Endothelial cell (in vitro differentiated cells): ENCODE measurements around the gene POLR3C. TPM values are rescaled to one million over a fixed set of nuclear protein-coding genes. Genes with fewer than 3 reads are reported as not detected.
A peak's percentile ranks its signal among the peaks of the same experiment; 100 is the strongest.
"Not testable (repeated sequence)": the region's sequence is repeated elsewhere in the genome, so short reads cannot be mapped to it uniquely, and the experiment has no call there.

Experiments
- DNase-seq: peaks from one replicate; pipeline ENCODE4 v3.0.0; 2021; ENCODE audit warnings: low spot score
- H3K27ac Mint-ChIP-seq: one replicate; pipeline ENCODE4 v1.8.0; 2021; ENCODE audit warnings: mixed read lengths, inconsistent platforms; ENCODE audit not compliant: unreplicated experiment
- H3K27me3 Mint-ChIP-seq: one replicate; pipeline ENCODE4 v1.8.0; 2021; ENCODE audit warnings: mild to moderate bottlenecking, moderate library complexity, mixed read lengths, inconsistent platforms; ENCODE audit not compliant: unreplicated experiment
- H3K36me3 Mint-ChIP-seq: one replicate; pipeline ENCODE4 v1.8.0; 2021; ENCODE audit warnings: mild to moderate bottlenecking, low read depth, mixed read lengths, inconsistent platforms; ENCODE audit not compliant: unreplicated experiment
- H3K4me1 Mint-ChIP-seq: one replicate; pipeline ENCODE4 v1.8.0; 2021; ENCODE audit warnings: mild to moderate bottlenecking, mixed read lengths, inconsistent platforms; ENCODE audit not compliant: unreplicated experiment
- H3K4me3 Mint-ChIP-seq: one replicate; pipeline ENCODE4 v1.8.0; 2021; ENCODE audit warnings: mild to moderate bottlenecking, mixed read lengths, inconsistent platforms; ENCODE audit not compliant: unreplicated experiment
- H3K9me3 Mint-ChIP-seq: one replicate; pipeline ENCODE4 v1.8.0; 2021; ENCODE audit warnings: mixed read lengths, inconsistent platforms; ENCODE audit not compliant: unreplicated experiment
- total RNA-seq: library from RNA; stranded (reverse); fragmentation: NEBNext Ultra II Directional; extraction: Animal tissue kit (Norgen Biotek cat#: 25700); gene quantifications from one replicate; pipeline ENCODE4 v1.2.1, GENCODE V29; 2021; ENCODE audit not compliant: unreplicated experiment
- TF ChIP-seq, protein P1 (sequence below): fragments of 200-600 bp; sonication (generic); IDR thresholded peaks from one replicate; pipeline ENCODE4 v1.5.0; 2021; ENCODE audit warnings: antibody characterized with exemption; ENCODE audit not compliant: unreplicated experiment

Gene POLR3C
- total RNA-seq, 1 donor from 2014 or later: 28.4 TPM

DNA sequence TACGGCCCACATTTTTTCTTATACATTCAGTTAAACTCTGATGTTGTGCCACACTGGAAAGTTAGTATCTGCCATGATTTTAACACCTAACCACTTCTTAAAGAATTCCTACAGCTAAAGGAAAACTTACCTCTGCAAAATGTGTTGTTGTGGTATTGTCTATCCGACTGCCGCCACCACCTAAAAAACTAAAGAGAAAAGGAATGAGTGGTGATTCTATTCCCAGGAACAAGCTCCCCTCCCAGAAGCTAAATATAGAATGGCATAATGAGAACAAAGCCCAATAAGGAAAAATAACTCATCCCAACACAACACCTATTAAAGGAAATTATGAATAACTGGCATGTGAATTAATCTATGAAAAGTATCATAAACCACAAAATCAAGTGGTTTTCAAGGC is 39.6 kb upstream of the POLR3C start:
- no peak for DNase-seq
- H3K9me3 Mint-ChIP-seq: no peaks in the 10 kb centered on the region
- H3K36me3 Mint-ChIP-seq: peaks cover 5% of the 10 kb centered on the region
- peaks cover 40% of the 10 kb centered on the region for H3K4me1 Mint-ChIP-seq
- TF ChIP-seq, protein P1, sequence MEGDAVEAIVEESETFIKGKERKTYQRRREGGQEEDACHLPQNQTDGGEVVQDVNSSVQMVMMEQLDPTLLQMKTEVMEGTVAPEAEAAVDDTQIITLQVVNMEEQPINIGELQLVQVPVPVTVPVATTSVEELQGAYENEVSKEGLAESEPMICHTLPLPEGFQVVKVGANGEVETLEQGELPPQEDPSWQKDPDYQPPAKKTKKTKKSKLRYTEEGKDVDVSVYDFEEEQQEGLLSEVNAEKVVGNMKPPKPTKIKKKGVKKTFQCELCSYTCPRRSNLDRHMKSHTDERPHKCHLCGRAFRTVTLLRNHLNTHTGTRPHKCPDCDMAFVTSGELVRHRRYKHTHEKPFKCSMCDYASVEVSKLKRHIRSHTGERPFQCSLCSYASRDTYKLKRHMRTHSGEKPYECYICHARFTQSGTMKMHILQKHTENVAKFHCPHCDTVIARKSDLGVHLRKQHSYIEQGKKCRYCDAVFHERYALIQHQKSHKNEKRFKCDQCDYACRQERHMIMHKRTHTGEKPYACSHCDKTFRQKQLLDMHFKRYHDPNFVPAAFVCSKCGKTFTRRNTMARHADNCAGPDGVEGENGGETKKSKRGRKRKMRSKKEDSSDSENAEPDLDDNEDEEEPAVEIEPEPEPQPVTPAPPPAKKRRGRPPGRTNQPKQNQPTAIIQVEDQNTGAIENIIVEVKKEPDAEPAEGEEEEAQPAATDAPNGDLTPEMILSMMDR: no peak
- H3K4me3 Mint-ChIP-seq: no peak overlapping the region
- no peak overlapping the region for H3K27ac Mint-ChIP-seq
- no peaks in the 10 kb centered on the region for H3K27me3 Mint-ChIP-seq

DNA sequence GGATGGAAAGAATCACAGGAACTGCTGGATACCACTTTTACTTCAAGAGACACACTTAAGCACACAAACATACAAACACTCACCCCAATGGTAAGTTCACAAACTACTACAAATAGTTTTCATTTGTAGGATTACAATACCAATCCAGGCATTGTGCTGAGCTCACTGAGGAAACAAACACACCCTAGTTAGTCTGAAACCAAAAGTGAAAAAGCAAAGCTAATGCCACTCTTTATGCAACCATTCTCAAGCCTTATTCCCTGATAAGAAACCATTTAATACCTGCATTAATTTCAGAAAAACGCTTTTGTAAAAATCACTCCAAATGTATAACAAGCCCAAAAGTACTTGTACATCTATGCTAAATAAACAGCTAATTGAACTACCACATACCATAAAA is 38.5 kb upstream of the POLR3C start:
- TF ChIP-seq, protein P1: no peak
- peaks cover 40% of the 10 kb centered on the region for H3K4me1 Mint-ChIP-seq
- DNase-seq: no peak
- no peak overlapping the region for H3K4me3 Mint-ChIP-seq
- no peaks in the 10 kb centered on the region for H3K27me3 Mint-ChIP-seq
- peak overlapping the region; percentile 88 for H3K27ac Mint-ChIP-seq
- no peaks in the 10 kb centered on the region for H3K9me3 Mint-ChIP-seq
- H3K36me3 Mint-ChIP-seq: peaks cover 5% of the 10 kb centered on the region

DNA sequence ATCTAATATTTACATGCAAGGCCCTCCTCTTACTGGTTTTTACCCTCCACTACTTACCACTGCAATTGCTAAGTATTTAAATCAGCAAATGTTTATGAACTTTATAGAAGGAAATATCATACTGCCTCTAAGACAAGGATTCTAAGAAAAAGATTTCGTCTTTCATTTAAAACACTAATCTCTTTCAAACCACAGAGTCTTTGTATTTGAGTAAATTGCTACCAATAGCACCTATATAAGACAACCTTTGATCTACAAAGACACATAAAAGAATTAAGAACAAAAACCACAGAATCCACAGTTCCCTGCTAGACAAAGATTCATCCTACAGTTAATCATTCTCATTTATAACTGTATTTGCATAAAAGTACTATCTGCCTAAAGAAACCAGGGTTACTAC is 37.7 kb upstream of the POLR3C start:
- H3K9me3 Mint-ChIP-seq: no peaks in the 10 kb centered on the region
- H3K27me3 Mint-ChIP-seq: no peaks in the 10 kb centered on the region
- TF ChIP-seq, protein P1: no peak
- no peak overlapping the region for H3K4me3 Mint-ChIP-seq
- peak overlapping the region; percentile 88 for H3K27ac Mint-ChIP-seq
- no peak for DNase-seq
- H3K4me1 Mint-ChIP-seq: peaks cover 40% of the 10 kb centered on the region
- peaks cover 5% of the 10 kb centered on the region for H3K36me3 Mint-ChIP-seq

DNA sequence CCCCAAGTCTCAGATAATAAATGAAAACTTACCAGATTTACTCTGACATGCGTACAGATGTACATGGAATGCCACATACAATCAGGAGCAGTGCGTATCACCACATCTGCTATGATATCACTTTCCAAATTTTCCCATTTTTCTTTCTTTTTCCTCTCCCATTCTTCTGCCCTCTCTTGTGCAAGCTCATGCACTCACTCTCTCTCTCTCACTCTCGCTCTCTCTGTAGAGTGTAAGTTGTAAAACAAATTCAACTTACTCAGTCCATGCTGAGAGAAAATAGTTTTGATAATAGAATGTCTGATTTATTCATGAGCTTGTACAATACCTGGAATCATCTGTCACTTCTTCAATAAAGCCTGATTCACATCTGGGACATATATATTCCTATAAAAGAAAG is 35.4 kb upstream of the POLR3C start:
- TF ChIP-seq, protein P1: no peak
- no peak for DNase-seq
- H3K4me3 Mint-ChIP-seq: no peak overlapping the region
- H3K4me1 Mint-ChIP-seq: peaks cover 34% of the 10 kb centered on the region
- no peaks in the 10 kb centered on the region for H3K9me3 Mint-ChIP-seq
- peaks cover 3% of the 10 kb centered on the region for H3K27me3 Mint-ChIP-seq
- H3K27ac Mint-ChIP-seq: no peak overlapping the region
- H3K36me3 Mint-ChIP-seq: peaks cover 9% of the 10 kb centered on the region

DNA sequence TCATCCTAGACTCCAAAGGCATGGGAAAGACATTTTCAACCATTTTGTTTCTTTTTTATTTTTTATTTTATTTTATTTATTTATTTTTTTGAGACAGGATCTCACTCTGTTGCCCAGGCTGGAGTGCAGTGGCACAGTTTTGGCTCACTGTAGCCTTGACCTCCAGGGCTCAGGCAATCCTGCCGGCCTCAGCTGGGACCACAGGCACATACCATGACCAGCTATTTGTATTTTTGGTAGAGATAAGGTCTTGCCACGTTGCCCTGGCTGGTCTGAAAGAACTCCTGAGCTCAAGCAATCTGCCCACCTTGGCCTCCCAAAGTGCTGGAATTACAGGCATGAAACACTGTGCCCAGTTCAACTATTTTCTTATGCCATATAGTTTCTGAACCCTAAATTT is 32.1 kb upstream of the POLR3C start:
- H3K27me3 Mint-ChIP-seq, DNase-seq: not testable (repeated sequence)
- H3K36me3 Mint-ChIP-seq: peaks cover 28% of the 10 kb centered on the region

DNA sequence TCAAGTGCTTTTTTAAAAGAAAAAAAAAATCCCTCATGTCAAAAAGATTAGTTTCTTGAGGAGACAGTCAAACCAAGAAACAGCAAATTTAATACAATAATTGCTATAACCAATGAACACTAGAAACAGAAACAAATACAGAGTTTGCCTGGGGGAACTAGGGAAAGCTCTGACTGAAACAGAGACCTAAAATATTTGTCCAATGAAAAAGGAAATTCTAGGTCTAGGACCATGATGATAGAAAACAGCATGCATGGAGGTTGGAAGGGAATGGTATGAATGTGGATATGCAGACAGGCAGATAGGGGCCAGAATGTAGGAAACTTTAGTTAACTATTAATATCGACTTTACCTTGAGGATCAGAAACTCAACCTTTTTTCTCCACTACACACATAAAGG is 31.5 kb upstream of the POLR3C start:
- Mint-ChIP-seq H3K9me3 (peaks cover 9% of the 10 kb centered on the region), H3K36me3 (peaks cover 33% of the 10 kb centered on the region)

More for the DNA sequence above, 32.1 kb upstream of the POLR3C start:
- H3K27ac Mint-ChIP-seq, H3K4me3 Mint-ChIP-seq, H3K4me1 Mint-ChIP-seq, H3K9me3 Mint-ChIP-seq: not testable (repeated sequence)

More for the DNA sequence above, 31.5 kb upstream of the POLR3C start:
- Mint-ChIP-seq H3K4me1 (no peaks in the 10 kb centered on the region), H3K27ac (no peak overlapping the region), H3K27me3 (peaks cover 3% of the 10 kb centered on the region), H3K4me3 (no peak overlapping the region)
- TF ChIP-seq, protein P1: no peak
- no peak for DNase-seq
